ENCODE results near the gene CNOT6.
"Not testable (repeated sequence)": the region's sequence is repeated elsewhere in the genome, so short reads cannot be mapped to it uniquely, and the experiment has no call there.

Gene CNOT6

DNA sequence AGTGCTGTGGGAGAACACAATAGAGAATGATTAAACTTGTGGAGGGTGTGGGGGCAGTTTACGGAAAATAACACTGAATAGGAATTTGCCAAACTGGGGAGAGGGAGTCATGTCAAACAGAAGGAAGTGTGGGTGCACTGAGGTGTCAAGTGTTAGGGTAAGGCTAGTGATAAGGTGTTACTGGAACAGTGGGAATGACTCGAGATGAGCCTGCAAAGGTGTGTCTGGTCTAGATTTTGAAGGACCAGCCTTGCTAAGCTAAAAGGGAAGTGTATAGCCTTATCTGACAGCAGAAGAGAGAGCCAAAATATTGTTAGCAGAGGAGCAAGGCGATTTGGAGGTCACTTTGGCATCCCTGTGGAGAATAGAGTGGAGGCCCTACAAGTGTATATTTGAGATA is 4.2 kb downstream of the CNOT6 start:
- intact Hi-C loops (cut with DNase I; ENCODE audit: low total_unique reads), result no loop called here
- H3K9me3 ChIP-seq, result no peaks in the 10 kb centered on the region
- no peak for DNase-seq
- H3K4me3 ChIP-seq, result no peak overlapping the region
- H3K27me3 ChIP-seq, result no peaks in the 10 kb centered on the region
- no peak overlapping the region for H3K27ac ChIP-seq
- TF ChIP-seq, protein P1, sequence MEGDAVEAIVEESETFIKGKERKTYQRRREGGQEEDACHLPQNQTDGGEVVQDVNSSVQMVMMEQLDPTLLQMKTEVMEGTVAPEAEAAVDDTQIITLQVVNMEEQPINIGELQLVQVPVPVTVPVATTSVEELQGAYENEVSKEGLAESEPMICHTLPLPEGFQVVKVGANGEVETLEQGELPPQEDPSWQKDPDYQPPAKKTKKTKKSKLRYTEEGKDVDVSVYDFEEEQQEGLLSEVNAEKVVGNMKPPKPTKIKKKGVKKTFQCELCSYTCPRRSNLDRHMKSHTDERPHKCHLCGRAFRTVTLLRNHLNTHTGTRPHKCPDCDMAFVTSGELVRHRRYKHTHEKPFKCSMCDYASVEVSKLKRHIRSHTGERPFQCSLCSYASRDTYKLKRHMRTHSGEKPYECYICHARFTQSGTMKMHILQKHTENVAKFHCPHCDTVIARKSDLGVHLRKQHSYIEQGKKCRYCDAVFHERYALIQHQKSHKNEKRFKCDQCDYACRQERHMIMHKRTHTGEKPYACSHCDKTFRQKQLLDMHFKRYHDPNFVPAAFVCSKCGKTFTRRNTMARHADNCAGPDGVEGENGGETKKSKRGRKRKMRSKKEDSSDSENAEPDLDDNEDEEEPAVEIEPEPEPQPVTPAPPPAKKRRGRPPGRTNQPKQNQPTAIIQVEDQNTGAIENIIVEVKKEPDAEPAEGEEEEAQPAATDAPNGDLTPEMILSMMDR (IDR thresholded peaks at IDR 0.05), result no peak
- no peaks in the 10 kb centered on the region for H3K36me3 ChIP-seq
- H3K4me1 ChIP-seq, result peaks cover 0 to 32% (median 17%) of the 10 kb centered on the region in 4 donors

DNA sequence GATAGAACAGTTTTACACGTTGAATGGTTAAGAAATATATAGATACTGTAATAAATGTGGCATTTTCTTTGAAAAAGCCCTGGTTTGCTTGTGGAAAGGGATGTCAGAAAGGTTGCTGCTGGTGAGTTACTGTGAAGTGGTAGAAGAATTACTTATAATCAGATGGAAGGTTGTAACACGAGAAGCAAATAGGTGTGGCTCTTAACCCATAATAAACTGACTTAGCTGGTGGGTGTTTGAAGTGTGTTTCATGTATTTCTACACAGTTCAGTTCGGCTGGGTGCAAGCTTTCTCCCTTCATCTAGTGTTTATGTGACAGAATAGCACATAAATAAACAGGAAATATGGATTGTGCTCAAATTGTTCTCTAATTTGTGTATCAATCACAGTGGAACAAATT is 5.5 kb downstream of the CNOT6 start:
- Histone ChIP-seq H3K9me3 (no peaks in the 10 kb centered on the region), H3K27me3 (no peaks in the 10 kb centered on the region), H3K36me3 (no peaks in the 10 kb centered on the region), H3K4me3 (no peak overlapping the region), H3K4me1 (peaks cover 0 to 32% (median 17%) of the 10 kb centered on the region in 4 donors), H3K27ac (no peak overlapping the region)
- intact Hi-C loops (cut with DNase I; ENCODE audit: low total_unique reads), result no loop called here
- TF ChIP-seq, protein P1 (IDR thresholded peaks at IDR 0.05), result no peak
- no peak for DNase-seq

DNA sequence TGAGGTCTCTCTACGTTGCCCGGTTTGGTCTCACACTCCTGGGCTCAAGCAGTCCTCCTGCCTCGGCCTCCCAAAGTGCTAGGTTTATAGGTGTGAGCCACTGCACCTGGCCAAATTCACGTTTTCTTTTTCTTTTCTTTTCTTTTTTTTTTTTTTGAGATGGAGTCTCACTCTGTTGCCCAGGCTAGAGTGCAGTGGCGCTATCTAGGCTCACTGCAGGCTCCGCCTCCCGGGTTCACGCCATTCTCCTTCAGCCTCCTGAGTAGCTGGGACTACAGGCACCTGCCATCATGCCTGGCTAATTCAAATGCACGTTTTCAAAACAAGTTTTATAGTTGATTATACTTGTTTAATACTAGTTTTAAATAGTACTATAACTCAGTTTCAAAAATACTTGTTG is 6.1 kb downstream of the CNOT6 start:
- H3K27ac ChIP-seq; intact Hi-C loops (cut with DNase I; ENCODE audit: low total_unique reads); H3K4me3 ChIP-seq; DNase-seq; H3K27me3 ChIP-seq; H3K9me3 ChIP-seq; H3K36me3 ChIP-seq: not testable (repeated sequence)
- H3K4me1 ChIP-seq, result peaks cover 0 to 28% (median 15%) of the 10 kb centered on the region in 4 donors

GRCh38 chr5:180507661-180508060 is 13.5 kb downstream of the CNOT6 start:
- H3K27ac ChIP-seq, result no peak overlapping the region

DNA sequence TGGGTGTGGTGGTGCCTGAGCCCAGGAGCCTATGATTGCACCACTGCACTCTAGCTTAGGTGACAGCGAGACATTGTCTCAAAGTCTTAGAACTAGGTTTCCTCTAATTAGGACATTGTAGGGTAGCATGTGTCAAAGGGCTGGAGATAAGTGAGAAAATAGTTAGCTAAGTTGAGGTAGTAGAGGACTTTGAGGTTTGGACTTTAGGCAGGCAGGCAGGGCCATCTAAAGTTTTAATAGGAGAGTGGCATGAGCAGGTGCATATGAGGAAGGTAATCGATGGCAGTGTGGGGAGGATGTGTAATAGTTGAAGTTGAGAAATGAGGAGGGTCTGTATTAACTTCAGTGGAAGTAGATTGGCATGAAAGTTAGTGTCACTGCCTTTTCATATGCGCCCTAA is 21.1 kb downstream of the CNOT6 start:
- intact Hi-C loops (cut with DNase I; ENCODE audit: low total_unique reads), result no loop called here
- Histone ChIP-seq H3K4me3 (no peak overlapping the region), H3K9me3 (no peaks in the 10 kb centered on the region), H3K27ac (no peak overlapping the region), H3K27me3 (no peaks in the 10 kb centered on the region), H3K36me3 (no peaks in the 10 kb centered on the region), H3K4me1 (peaks cover 0 to under 1% (median 0%) of the 10 kb centered on the region in 4 donors)
- DNase-seq, result no peak
- TF ChIP-seq, protein P1 (IDR thresholded peaks at IDR 0.05), result no peak

More at GRCh38 chr5:180507661-180508060, 13.5 kb downstream of the CNOT6 start:
- no peak overlapping the region for H3K4me3 ChIP-seq
- no peaks in the 10 kb centered on the region for H3K27me3 ChIP-seq
- intact Hi-C loops (cut with DNase I; ENCODE audit: low total_unique reads), result no loop called here
- H3K9me3 ChIP-seq, result no peaks in the 10 kb centered on the region
- TF ChIP-seq, protein P1 (IDR thresholded peaks at IDR 0.05), result no peak
- no peak for DNase-seq
- no peaks in the 10 kb centered on the region for H3K36me3 ChIP-seq
- peaks cover 0 to 3% (median 0%) of the 10 kb centered on the region in 4 donors for H3K4me1 ChIP-seq

DNA sequence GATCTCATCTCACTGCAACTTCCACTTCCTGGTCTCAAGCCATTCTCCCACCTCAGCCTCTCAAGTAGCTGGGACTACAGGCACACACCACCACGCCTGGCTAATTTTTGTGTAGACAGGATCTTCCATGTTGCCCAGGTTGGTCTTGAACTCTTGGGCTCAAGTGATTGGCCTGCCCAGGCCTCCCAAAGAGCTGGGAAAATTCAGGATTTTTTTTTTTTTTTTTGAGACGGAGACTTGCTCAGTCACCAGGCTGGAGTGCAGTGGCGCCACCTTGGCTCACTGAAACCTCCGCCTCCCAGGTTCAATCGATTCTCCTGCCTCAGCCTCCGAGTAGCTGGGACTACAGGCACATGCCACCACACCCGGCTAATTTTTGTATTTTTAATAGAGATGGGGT is 21.8 kb downstream of the CNOT6 start:
- H3K27me3 ChIP-seq; H3K4me3 ChIP-seq; DNase-seq; H3K36me3 ChIP-seq; H3K27ac ChIP-seq; intact Hi-C loops (cut with DNase I; ENCODE audit: low total_unique reads); H3K4me1 ChIP-seq; H3K9me3 ChIP-seq: not testable (repeated sequence)

DNA sequence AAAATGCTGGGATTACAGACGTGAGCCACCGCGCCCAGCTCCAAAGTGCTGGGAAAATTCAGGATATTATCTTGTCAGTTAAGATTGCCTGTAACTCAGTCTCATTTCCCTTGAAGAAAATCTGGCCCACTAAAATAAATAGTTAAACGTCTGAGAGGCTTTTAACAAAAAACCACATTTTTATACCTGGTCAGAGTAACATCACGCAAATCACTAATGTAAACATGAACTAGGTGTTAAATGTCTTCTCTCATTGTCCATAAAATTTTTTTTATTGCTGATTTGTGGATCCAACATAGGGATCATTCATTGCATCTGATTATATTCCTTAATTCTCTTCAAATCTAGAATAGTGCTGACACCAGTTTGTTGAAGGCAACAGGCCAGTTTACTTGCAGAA is 22.3 kb downstream of the CNOT6 start:
- no peaks in the 10 kb centered on the region for H3K36me3 ChIP-seq
- no peak overlapping the region for H3K4me3 ChIP-seq
- no peaks in the 10 kb centered on the region for H3K4me1 ChIP-seq
- H3K27me3 ChIP-seq, result no peaks in the 10 kb centered on the region
- intact Hi-C loops (cut with DNase I; ENCODE audit: low total_unique reads), result no loop called here
- no peak overlapping the region for H3K27ac ChIP-seq
- TF ChIP-seq, protein P1 (IDR thresholded peaks at IDR 0.05), result no peak
- no peaks in the 10 kb centered on the region for H3K9me3 ChIP-seq
- no peak for DNase-seq

All from tibial artery (tissue), 4 donors.